H9 (cell line): ENCODE data around the gene CCDC9B. TPM values are rescaled to one million over a fixed set of nuclear protein-coding genes. Genes with fewer than 3 reads are reported as not detected.

Experiments
- DNase-seq: peaks from one replicate; pipeline ENCODE4 v3.0.0-alpha.2; 2017
- H2AFZ ChIP-seq: one replicate; pipeline ENCODE4 v1.6.1; 2013; ENCODE audit warnings: mild to moderate bottlenecking, low read length, control low read depth, moderate library complexity
- H2AK5ac ChIP-seq: 2 replicates; pipeline ENCODE4 v1.6.1; 2013; ENCODE audit warnings: low read length, control low read depth, mixed read lengths; ENCODE audit not compliant: insufficient read length
- H2BK120ac ChIP-seq: one replicate; pipeline ENCODE4 v1.6.1; 2013; ENCODE audit warnings: low read depth, mild to moderate bottlenecking, low read length, control low read depth, inconsistent platforms; ENCODE audit not compliant: poor library complexity, severe bottlenecking
- H2BK12ac ChIP-seq: 2 replicates; pipeline ENCODE4 v1.6.1; 2013; ENCODE audit warnings: low read length, control low read depth, mixed read lengths, low read depth; ENCODE audit not compliant: insufficient read length
- H2BK15ac ChIP-seq: 2 replicates; pipeline ENCODE4 v1.6.1; 2013; ENCODE audit warnings: low read depth, low read length, control low read depth
- H2BK20ac ChIP-seq: one replicate; pipeline ENCODE4 v1.6.1; 2013; ENCODE audit warnings: low read depth, mild to moderate bottlenecking, low read length, control low read depth, inconsistent platforms; ENCODE audit not compliant: poor library complexity, severe bottlenecking
- H2BK5ac ChIP-seq: 2 replicates; pipeline ENCODE4 v1.6.1; 2013; ENCODE audit warnings: low read length, control low read depth, mixed read lengths; ENCODE audit not compliant: insufficient read length
- H3K14ac ChIP-seq: 2 replicates; pipeline ENCODE4 v1.6.1; 2013; ENCODE audit warnings: low read length, control low read depth; ENCODE audit not compliant: insufficient read depth
- H3K18ac ChIP-seq: 2 replicates; pipeline ENCODE4 v1.6.1; 2013; ENCODE audit warnings: low read depth, mild to moderate bottlenecking, mixed read lengths, low read length, control low read depth; ENCODE audit not compliant: insufficient read length
- H3K23ac ChIP-seq: 2 replicates; pipeline ENCODE4 v1.6.1; 2013; ENCODE audit warnings: low read length, control low read depth, mixed read lengths, low read depth; ENCODE audit not compliant: insufficient read length
- H3K23me2 ChIP-seq: 2 replicates; pipeline ENCODE4 v1.6.1; 2013; ENCODE audit warnings: low read depth, mild to moderate bottlenecking, mixed read lengths, low read length, control low read depth; ENCODE audit not compliant: insufficient read length, poor library complexity, severe bottlenecking
- H3K27ac ChIP-seq: 2 replicates; pipeline ENCODE4 v1.5.1; 2013; ENCODE audit warnings: low read length, control low read depth, mixed read lengths, low read depth; ENCODE audit not compliant: insufficient read length
- H3K27me3 ChIP-seq: 2 replicates; pipeline ENCODE4 v1.6.1; 2013; ENCODE audit warnings: low read length, control low read depth, inconsistent platforms; ENCODE audit not compliant: insufficient read depth
- H3K4ac ChIP-seq: 2 replicates; pipeline ENCODE4 v1.6.1; 2013; ENCODE audit warnings: low read depth, mild to moderate bottlenecking, control low read depth, inconsistent platforms, low read length, moderate library complexity
- H3K4me1 ChIP-seq: 2 replicates; pipeline ENCODE4 v1.6.1; 2013; ENCODE audit warnings: low read length, control low read depth, inconsistent platforms; ENCODE audit not compliant: insufficient read depth
- H3K4me2 ChIP-seq: 2 replicates; pipeline ENCODE4 v1.6.1; 2013; ENCODE audit warnings: low read length, control low read depth, mixed read lengths; ENCODE audit not compliant: insufficient read length, insufficient read depth
- H3K56ac ChIP-seq: 2 replicates; pipeline ENCODE4 v1.6.1; 2013; ENCODE audit warnings: low read depth, mild to moderate bottlenecking, mixed read lengths, low read length, control low read depth; ENCODE audit not compliant: insufficient read length
- H3K79me1 ChIP-seq: 2 replicates; pipeline ENCODE4 v1.6.1; 2013; ENCODE audit warnings: low read depth, mild to moderate bottlenecking, moderate library complexity, low read length, control low read depth, inconsistent platforms; ENCODE audit not compliant: insufficient read depth, poor library complexity, severe bottlenecking
- H3K79me2 ChIP-seq: 2 replicates; pipeline ENCODE4 v1.6.1; 2013; ENCODE audit warnings: low read length, control low read depth, inconsistent platforms; ENCODE audit not compliant: insufficient read depth
- H3K9ac ChIP-seq: 2 replicates; pipeline ENCODE4 v1.6.1; 2013; ENCODE audit warnings: low read length, control low read depth, mixed read lengths; ENCODE audit not compliant: insufficient read length; ENCODE audit errors: extremely low read depth
- H3K9me3 ChIP-seq: one replicate; pipeline ENCODE4 v1.6.1; 2013; ENCODE audit warnings: low read depth, low read length, inconsistent platforms; ENCODE audit not compliant: control insufficient read depth
- H3T11ph ChIP-seq: one replicate; pipeline ENCODE4 v1.6.1; 2013; ENCODE audit warnings: mild to moderate bottlenecking, low read length, control low read depth, inconsistent platforms
- H4K20me1 ChIP-seq: one replicate; pipeline ENCODE4 v1.6.1; 2013; ENCODE audit not compliant: control insufficient read depth, insufficient read length, insufficient read depth
- H4K5ac ChIP-seq: 2 replicates; pipeline ENCODE4 v1.6.1; 2013; ENCODE audit warnings: low read depth, mild to moderate bottlenecking, mixed read lengths, low read length, control low read depth; ENCODE audit not compliant: insufficient read length
- H4K8ac ChIP-seq: replicated peaks from 2 replicates; pipeline ENCODE4 v1.6.1; 2013; ENCODE audit warnings: low read length, control low read depth, mixed read lengths, low read depth; ENCODE audit not compliant: insufficient read length
- H4K91ac ChIP-seq: 2 replicates; pipeline ENCODE4 v1.6.1; 2013; ENCODE audit warnings: low read depth, mild to moderate bottlenecking, moderate library complexity, mixed read lengths, low read length, control low read depth; ENCODE audit not compliant: insufficient read length
- H3K27ac Mint-ChIP-seq, 3 experiments: 2 replicates in 2 of 3; 3 replicates in 1 of 3; pipeline ENCODE4 v1.8.0; 2020 to 2021; ENCODE audit warnings: mixed read lengths in 3 of 3, mild to moderate bottlenecking in 1 of 3, moderate library complexity in 1 of 3
- H3K27me3 Mint-ChIP-seq: 2 replicates; pipeline ENCODE4 v1.8.0; 2021; ENCODE audit warnings: low read depth, mild to moderate bottlenecking, moderate library complexity, mixed read lengths
- H3K36me3 Mint-ChIP-seq, 3 experiments: 2 replicates in 2 of 3; 3 replicates in 1 of 3; pipeline ENCODE4 v1.8.0; 2020 to 2021; ENCODE audit warnings: low read depth in 3 of 3, mixed read lengths in 3 of 3; ENCODE audit not compliant: insufficient read depth in 1 of 3
- H3K4me1 Mint-ChIP-seq, 2 experiments: 2 replicates each; pipeline ENCODE4 v1.8.0; 2020; ENCODE audit warnings: mixed read lengths in 2 of 2
- H3K4me3 Mint-ChIP-seq, 2 experiments: 2 replicates in 1 of 2; 3 replicates in 1 of 2; pipeline ENCODE4 v1.8.0; 2020 to 2021; ENCODE audit warnings: mild to moderate bottlenecking in 2 of 2, mixed read lengths in 2 of 2, moderate library complexity in 1 of 2
- H3K9me3 Mint-ChIP-seq, 2 experiments: 2 replicates in 1 of 2; 3 replicates in 1 of 2; pipeline ENCODE4 v1.8.0; 2020; ENCODE audit warnings: mild to moderate bottlenecking in 2 of 2, mixed read lengths in 2 of 2, moderate library complexity in 1 of 2
- WGBS: extraction: QIAGEN DNeasy Blood & Tissue Kit; methylation state at CpG from one replicate; pipeline ENCODE4 v1.1.7; 2013; ENCODE audit warnings: missing lambda C conversion rate, low lambda C conversion rate, mixed read lengths; ENCODE audit not compliant: insufficient read length; ENCODE audit errors: extremely low coverage; 5-methylcytosine and 5-hydroxymethylcytosine counted together
- total RNA-seq: library from RNA; stranded (reverse); gene quantifications from 2 replicates; pipeline ENCODE4 v1.2.1, GENCODE V29; 2021
- TF ChIP-seq, protein P1 (sequence below): fragments of 200-600 bp; sonication (generic); conservative IDR thresholded peaks from 3 replicates; pipeline ENCODE4 v1.8.0; 2021; ENCODE audit warnings: antibody characterized with exemption, mild to moderate bottlenecking

The CCDC9B gene
- total RNA-seq, 1 experiment from 2014 or later, result 0.48 TPM

GRCh38 chr15:40333922-40334492 lies 6.7 kb downstream of the CCDC9B start:
- no peak overlapping the region for H3K9ac ChIP-seq

More at GRCh38 chr15:40333922-40334492, 6.7 kb downstream of the CCDC9B start:
- Histone ChIP-seq H4K5ac (no peak overlapping the region), H2BK5ac (no peak overlapping the region), H4K91ac (no peak overlapping the region), H3K18ac (no peak overlapping the region), H4K20me1 (no peaks in the 10 kb centered on the region), H3K9me3 (no peaks in the 10 kb centered on the region), H3K27ac (no peak overlapping the region), H4K8ac (no peak overlapping the region), H2BK20ac (no peak overlapping the region), H3K23me2 (no peaks in the 10 kb centered on the region), H2BK15ac (no peak overlapping the region), H3K27me3 (no peaks in the 10 kb centered on the region), H2BK120ac (no peak overlapping the region), H3K4me1 (no peaks in the 10 kb centered on the region), H2AK5ac (no peak overlapping the region), H3K4me2 (no peak overlapping the region), H3K79me2 (no peaks in the 10 kb centered on the region), H2AFZ (no peak overlapping the region), H2BK12ac (no peak overlapping the region), H3K23ac (no peak overlapping the region), H3K56ac (no peak overlapping the region), H3K4ac (no peak overlapping the region), H3K79me1 (no peaks in the 10 kb centered on the region), H3T11ph (no peak overlapping the region), H3K14ac (no peak overlapping the region; the same call in 1 of the 2 replicates)
- H3K9me3 Mint-ChIP-seq, result peaks cover 0 to 4% of the 10 kb centered on the region in 2 experiments; a peak in 1 of 5 replicates
- no peak overlapping the region for H3K4me3 Mint-ChIP-seq
- H3K27ac Mint-ChIP-seq, result no peak overlapping the region
- peaks cover 11% of the 10 kb centered on the region for H3K27me3 Mint-ChIP-seq
- peaks cover 27 to 41% of the 10 kb centered on the region in 2 experiments for H3K4me1 Mint-ChIP-seq
- H3K36me3 Mint-ChIP-seq, result peaks cover 3 to 13% (median 7%) of the 10 kb centered on the region in 3 experiments; a peak in 6 of 7 replicates
- TF ChIP-seq, protein P1, sequence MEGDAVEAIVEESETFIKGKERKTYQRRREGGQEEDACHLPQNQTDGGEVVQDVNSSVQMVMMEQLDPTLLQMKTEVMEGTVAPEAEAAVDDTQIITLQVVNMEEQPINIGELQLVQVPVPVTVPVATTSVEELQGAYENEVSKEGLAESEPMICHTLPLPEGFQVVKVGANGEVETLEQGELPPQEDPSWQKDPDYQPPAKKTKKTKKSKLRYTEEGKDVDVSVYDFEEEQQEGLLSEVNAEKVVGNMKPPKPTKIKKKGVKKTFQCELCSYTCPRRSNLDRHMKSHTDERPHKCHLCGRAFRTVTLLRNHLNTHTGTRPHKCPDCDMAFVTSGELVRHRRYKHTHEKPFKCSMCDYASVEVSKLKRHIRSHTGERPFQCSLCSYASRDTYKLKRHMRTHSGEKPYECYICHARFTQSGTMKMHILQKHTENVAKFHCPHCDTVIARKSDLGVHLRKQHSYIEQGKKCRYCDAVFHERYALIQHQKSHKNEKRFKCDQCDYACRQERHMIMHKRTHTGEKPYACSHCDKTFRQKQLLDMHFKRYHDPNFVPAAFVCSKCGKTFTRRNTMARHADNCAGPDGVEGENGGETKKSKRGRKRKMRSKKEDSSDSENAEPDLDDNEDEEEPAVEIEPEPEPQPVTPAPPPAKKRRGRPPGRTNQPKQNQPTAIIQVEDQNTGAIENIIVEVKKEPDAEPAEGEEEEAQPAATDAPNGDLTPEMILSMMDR, result no peak
- DNase-seq, result no peak
- no CpG with 5 or more reads among the region's 12 CpGs for WGBS
